ENCODE data around the gene NANOGP8. TPM values are rescaled to one million over a fixed set of nuclear protein-coding genes. Genes with fewer than 3 reads are reported as not detected.

Gene NANOGP8
- total and polyA plus RNA-seq, 9 donors = 0.16 to 3.3 (median 0.92) TPM

DNA sequence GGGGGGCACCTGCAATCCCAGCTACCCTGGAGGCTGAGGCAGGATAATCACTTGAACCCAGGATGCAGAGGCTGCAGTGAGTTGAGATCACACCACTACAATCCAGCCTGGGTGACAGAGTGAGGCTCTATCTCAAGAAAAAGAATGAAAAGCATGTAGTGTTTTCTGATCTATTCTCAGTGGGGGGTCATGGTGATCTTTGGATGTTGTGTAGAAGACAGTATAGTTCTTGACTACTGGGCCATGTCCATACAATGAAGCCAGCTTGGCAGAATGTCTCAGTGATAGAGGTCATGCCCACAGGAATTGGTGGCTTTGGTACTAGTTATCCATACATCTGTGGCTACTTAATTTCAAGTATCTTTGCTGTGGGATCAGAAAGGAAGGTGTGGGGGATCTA lies 26.8 kb upstream of the NANOGP8 start:
- intact Hi-C loops (cut with DNase I) = no loop called here
- TF ChIP-seq EP300 (IDR thresholded peaks at IDR 0.05) (no peak), POLR2A (IDR thresholded peaks at IDR 0.05) (no peak)
- TF ChIP-seq, protein P1, sequence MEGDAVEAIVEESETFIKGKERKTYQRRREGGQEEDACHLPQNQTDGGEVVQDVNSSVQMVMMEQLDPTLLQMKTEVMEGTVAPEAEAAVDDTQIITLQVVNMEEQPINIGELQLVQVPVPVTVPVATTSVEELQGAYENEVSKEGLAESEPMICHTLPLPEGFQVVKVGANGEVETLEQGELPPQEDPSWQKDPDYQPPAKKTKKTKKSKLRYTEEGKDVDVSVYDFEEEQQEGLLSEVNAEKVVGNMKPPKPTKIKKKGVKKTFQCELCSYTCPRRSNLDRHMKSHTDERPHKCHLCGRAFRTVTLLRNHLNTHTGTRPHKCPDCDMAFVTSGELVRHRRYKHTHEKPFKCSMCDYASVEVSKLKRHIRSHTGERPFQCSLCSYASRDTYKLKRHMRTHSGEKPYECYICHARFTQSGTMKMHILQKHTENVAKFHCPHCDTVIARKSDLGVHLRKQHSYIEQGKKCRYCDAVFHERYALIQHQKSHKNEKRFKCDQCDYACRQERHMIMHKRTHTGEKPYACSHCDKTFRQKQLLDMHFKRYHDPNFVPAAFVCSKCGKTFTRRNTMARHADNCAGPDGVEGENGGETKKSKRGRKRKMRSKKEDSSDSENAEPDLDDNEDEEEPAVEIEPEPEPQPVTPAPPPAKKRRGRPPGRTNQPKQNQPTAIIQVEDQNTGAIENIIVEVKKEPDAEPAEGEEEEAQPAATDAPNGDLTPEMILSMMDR (IDR thresholded peaks at IDR 0.05) = no peak

DNA sequence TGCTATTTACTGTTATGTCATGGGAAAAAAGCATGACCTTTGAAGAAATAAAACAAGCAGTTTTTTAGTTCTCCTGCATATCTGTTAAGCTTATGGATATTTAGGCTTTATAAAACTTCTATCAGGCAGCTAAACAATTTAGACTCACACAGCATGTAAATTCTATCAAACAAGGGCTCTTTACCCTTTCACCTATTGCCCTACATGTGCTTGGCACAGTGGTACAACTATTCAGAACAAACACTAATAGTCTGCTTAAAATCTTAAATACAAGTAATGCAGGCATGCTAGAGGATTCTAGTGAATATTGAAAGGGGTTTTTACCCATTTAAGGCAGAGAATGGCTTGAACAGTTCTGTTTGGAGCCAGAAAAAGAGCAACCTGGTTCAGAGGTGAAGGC lies 23.4 kb upstream of the NANOGP8 start:
- TF ChIP-seq POLR2A (IDR thresholded peaks at IDR 0.05) (no peak), EP300 (IDR thresholded peaks at IDR 0.05) (no peak)
- TF ChIP-seq, protein P1 (IDR thresholded peaks at IDR 0.05) = no peak
- no peak overlapping the region for H3K4me3 ChIP-seq
- intact Hi-C loops (cut with DNase I) = no loop called here

More for the DNA sequence above, 26.8 kb upstream of the NANOGP8 start:
- no peaks in the 10 kb centered on the region for H3K27me3 ChIP-seq
- no peak for DNase-seq
- H3K9me3 ChIP-seq = no peaks in the 10 kb centered on the region
- H3K36me3 ChIP-seq = no peaks in the 10 kb centered on the region
- no peak overlapping the region for H3K4me3 ChIP-seq
- no peak overlapping the region for H3K27ac ChIP-seq
- peaks cover 2% of the 10 kb centered on the region for H3K4me1 ChIP-seq (ENCODE audit: insufficient read depth)

DNA sequence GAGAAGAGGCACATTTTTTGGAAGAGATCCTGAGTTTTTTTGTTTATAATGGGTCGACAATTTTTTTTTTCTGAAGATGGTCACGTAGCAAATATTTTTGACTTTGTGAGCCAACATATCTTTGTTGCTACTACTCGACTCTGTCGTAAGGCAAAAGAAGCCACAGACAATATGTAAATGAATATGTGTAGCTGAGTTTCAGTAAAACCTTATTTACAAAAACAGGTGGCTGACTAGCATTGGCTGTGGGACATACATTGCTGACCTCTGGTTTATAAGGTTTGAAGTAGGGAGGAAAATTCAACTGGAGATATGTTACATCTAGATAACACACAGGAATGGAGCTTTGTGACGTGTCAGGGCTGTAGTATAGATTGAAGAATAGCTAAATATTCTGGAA lies 22.5 kb upstream of the NANOGP8 start:
- H3K27me3 ChIP-seq = no peaks in the 10 kb centered on the region
- no peaks in the 10 kb centered on the region for H3K36me3 ChIP-seq
- WGBS, 3 donors = 65 to 79% (median 72%) methylated on average over 5 of the region's 5 CpGs
- H3K4me1 ChIP-seq (ENCODE audit: insufficient read depth) = no peaks in the 10 kb centered on the region
- no peak overlapping the region for H3K27ac ChIP-seq
- no peak overlapping the region for H3K4me3 ChIP-seq
- TF ChIP-seq EP300 (IDR thresholded peaks at IDR 0.05) (no peak), POLR2A (IDR thresholded peaks at IDR 0.05) (no peak)
- TF ChIP-seq, protein P1 (IDR thresholded peaks at IDR 0.05) = no peak
- H3K9me3 ChIP-seq = no peaks in the 10 kb centered on the region
- no peak for DNase-seq
- intact Hi-C loops (cut with DNase I) = no loop called here

More for the DNA sequence above, 23.4 kb upstream of the NANOGP8 start:
- Histone ChIP-seq H3K27me3 (no peaks in the 10 kb centered on the region), H3K9me3 (no peaks in the 10 kb centered on the region), H3K36me3 (no peaks in the 10 kb centered on the region), H3K4me1 (ENCODE audit: insufficient read depth) (no peaks in the 10 kb centered on the region), H3K27ac (no peak overlapping the region)
- no peak for DNase-seq

DNA sequence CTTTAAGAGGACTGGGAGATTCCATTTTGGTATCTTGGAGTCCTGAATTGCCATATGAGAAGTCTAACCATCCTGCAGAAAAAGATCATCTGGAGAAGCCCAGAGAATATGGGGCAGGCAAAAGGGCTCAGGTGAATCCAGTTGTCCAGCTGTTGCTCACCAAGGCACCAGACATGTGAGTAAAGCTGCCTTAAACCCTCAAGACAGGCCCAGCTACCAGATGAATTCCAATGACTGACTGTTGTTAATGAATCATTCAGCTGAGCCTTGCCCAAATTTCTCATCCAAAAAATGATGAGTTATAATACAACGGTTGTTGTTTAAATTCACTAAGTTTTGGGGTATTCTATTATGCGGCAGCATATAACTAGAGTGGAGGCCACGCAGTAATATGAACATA lies 22.0 kb upstream of the NANOGP8 start:
- no peak overlapping the region for H3K4me3 ChIP-seq
- intact Hi-C loops (cut with DNase I) = no loop called here
- 95 to 97% (median 96%) methylated on average over 3 of the region's 3 CpGs for WGBS, 3 donors

More for the DNA sequence above, 22.0 kb upstream of the NANOGP8 start:
- TF ChIP-seq EP300 (IDR thresholded peaks at IDR 0.05) (no peak), POLR2A (IDR thresholded peaks at IDR 0.05) (no peak)
- TF ChIP-seq, protein P1 (IDR thresholded peaks at IDR 0.05) = no peak
- no peaks in the 10 kb centered on the region for H3K4me1 ChIP-seq (ENCODE audit: insufficient read depth)
- no peaks in the 10 kb centered on the region for H3K9me3 ChIP-seq
- DNase-seq = no peak
- no peak overlapping the region for H3K27ac ChIP-seq
- H3K27me3 ChIP-seq = no peaks in the 10 kb centered on the region
- H3K36me3 ChIP-seq = no peaks in the 10 kb centered on the region
